NT2/D1 (cell line): ENCODE results near the gene CAV1.

Experiments used
- SUZ12 ChIP-seq: IDR thresholded peaks from 2 replicates; pipeline ENCODE4 v1.6.1; 2011; ENCODE audit not compliant: insufficient read length, insufficient read depth; ENCODE audit errors: extremely low read depth
- YY1 ChIP-seq: IDR thresholded peaks from 2 replicates; pipeline ENCODE4 v1.6.1; 2011; ENCODE audit not compliant: insufficient read length, insufficient read depth
- ZNF274 ChIP-seq: IDR thresholded peaks from 2 replicates; pipeline ENCODE4 v1.6.1; 2011; ENCODE audit warnings: mild to moderate bottlenecking, low read depth, low read length

DNA sequence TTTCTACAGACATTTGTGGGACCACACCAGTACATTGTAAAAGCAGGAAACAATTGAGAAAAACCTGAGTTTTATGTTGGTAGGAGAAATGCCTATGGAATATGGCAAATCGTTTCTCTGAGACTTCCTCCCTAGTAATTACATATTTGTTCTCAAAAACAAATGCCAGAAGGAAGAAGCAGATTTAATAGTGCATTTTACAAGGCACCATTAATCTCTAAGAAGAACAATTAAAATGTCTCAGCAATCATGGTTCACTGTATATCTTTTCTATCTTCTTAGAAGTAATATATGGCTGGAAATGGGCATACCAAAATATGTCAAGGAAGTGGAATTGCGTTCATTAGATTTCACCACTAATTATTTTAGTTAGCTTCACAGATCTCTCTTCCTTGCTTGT lies 13.3 kb downstream of the CAV1 start:
- TF ChIP-seq ZNF274 (no peak), YY1 (no peak), SUZ12 (no peak)
